Ishikawa (cell line): ENCODE measurements around the gene CHAF1B.

Experiments used
- EP300 ChIP-seq: IDR thresholded peaks from 2 replicates; pipeline ENCODE4 v1.6.1; 2012; ENCODE audit warnings: borderline replicate concordance
- FOXM1 ChIP-seq: IDR thresholded peaks from 2 replicates; pipeline ENCODE4 v1.6.1; 2012; ENCODE audit warnings: low read depth, borderline replicate concordance
- RAD21 ChIP-seq: IDR thresholded peaks from 2 replicates; pipeline ENCODE4 v1.6.1; 2012; ENCODE audit warnings: low read depth
- TAF1 ChIP-seq: IDR thresholded peaks from 2 replicates; pipeline ENCODE4 v1.6.1; 2012; ENCODE audit warnings: low read depth, mild to moderate bottlenecking
- TEAD4 ChIP-seq: IDR thresholded peaks from 2 replicates; pipeline ENCODE4 v1.6.1; 2012
- YY1 ChIP-seq: IDR thresholded peaks from 2 replicates; pipeline ENCODE4 v1.6.1; 2012; ENCODE audit warnings: low read depth

GRCh38 chr21:36402339-36402738 lies 17.1 kb downstream of the CHAF1B start:
- TF ChIP-seq RAD21 (no peak), FOXM1 (no peak), TEAD4 (no peak), EP300 (no peak), YY1 (no peak), TAF1 (no peak)
